Ovary (tissue), 9 donors: ENCODE results near the gene TFF3. TPM values are rescaled to one million over a fixed set of nuclear protein-coding genes. Genes with fewer than 3 reads are reported as not detected.

Experiments used
- DNase-seq, 5 donors: peaks; one replicate each; pipeline ENCODE4 v3.0.0-alpha.2; 2019 to 2020
- H3K27ac ChIP-seq, 2 donors: fragments of 200-600 bp; one replicate each; pipeline versions ENCODE4 v1.5.1 to v1.8.0; 2019 to 2022
- H3K27me3 ChIP-seq: fragments of 200-600 bp; one replicate; pipeline ENCODE4 v1.8.0; 2022
- H3K36me3 ChIP-seq: fragments of 200-600 bp; sonication (generic); one replicate; pipeline ENCODE4 v1.5.1; 2019
- H3K4me1 ChIP-seq: one replicate; pipeline ENCODE4 v1.8.1; 2013; ENCODE audit warnings: mild to moderate bottlenecking, moderate library complexity; ENCODE audit not compliant: insufficient read depth
- H3K4me3 ChIP-seq: fragments of 200-600 bp; sonication (generic); one replicate; pipeline ENCODE4 v1.5.1; 2017
- H3K9me3 ChIP-seq, 2 donors: fragments of 200-600 bp in 1 of 2; sonication (generic) in 1 of 2; one replicate each; pipeline versions ENCODE4 v1.5.1 to v1.8.1; 2013 to 2019; ENCODE audit warnings: mild to moderate bottlenecking in 1 of 2, moderate library complexity in 1 of 2
- EP300 ChIP-seq: sonication (generic); formaldehyde crosslinking; IDR thresholded peaks from one replicate; pipeline ENCODE4 v1.6.1; 2017; ENCODE audit warnings: antibody characterized with exemption
- POLR2A ChIP-seq: fragments of 450-650 bp; IDR thresholded peaks from one replicate; pipeline ENCODE4 v1.6.1; 2017; ENCODE audit warnings: antibody characterized with exemption, mild to moderate bottlenecking, moderate library complexity
- WGBS, 3 donors: extraction: QIAGEN DNeasy Blood & Tissue Kit in 1 of 3; methylation state at CpG; one replicate each; pipeline versions ENCODE4 v1.1.5 to v1.1.7; 2013 to 2017; 5-methylcytosine and 5-hydroxymethylcytosine counted together
- intact Hi-C, 4 donors: fragments of 100-400 bp; cut with DNase I; formaldehyde crosslinking; loops; one replicate each; pipeline versions ENCODE4 v1.11.0 to v1.15.1; 2022 to 2023
- polyA plus RNA-seq, 2 donors: library from polyadenylated mRNA; stranded (reverse); fragments of 200-250 nt in 1 of 2; fragments of 350-450 nt in 1 of 2; fragmentation: Illumina TruSeq in 1 of 2; extraction: RNeasy Lipid Tissue Mini Kit (QIAGEN cat#74804) in 1 of 2; gene quantifications; one replicate each; pipeline ENCODE4 v1.2.3, GENCODE V29; 2013 to 2014
- total RNA-seq, 7 donors: library from RNA; depleted of rRNA in 2 of 7; stranded (reverse); fragments of >200 nt in 2 of 7; fragmentation: NEBNext Ultra II Directional in 3 of 7; extraction: Animal tissue kit (Norgen Biotek cat#: 25700) in 3 of 7; gene quantifications; one replicate each; pipeline versions ENCODE4 v1.1.0 to v1.2.4, GENCODE V29; 2016 to 2023
- TF ChIP-seq, protein P1 (sequence below), 3 donors: fragments of 450-650 bp in 2 of 3; fragments of 200-600 bp in 1 of 3; IDR thresholded peaks; one replicate each; pipeline versions ENCODE4 v1.5.1 to v1.8.0; 2016 to 2022; ENCODE audit warnings: antibody characterized with exemption in 3 of 3, mild to moderate bottlenecking in 1 of 3
- donor health status: DM: no; HTN: no; CAD: no; lungs with moderate emphysema.
- donor health status: DM: no; HTN: no; CAD: no.
- donor health status: Bipolar disorder and iron deficiency.
- donor health status: DM: yes; HTN: yes; CAD: no.
- donor health status: DM: no; HTN: no; CAD: no.
- donor health status: DM: yes; HTN: yes; CAD: no.

TFF3 gene
- total and polyA plus RNA-seq, 9 donors = 1.3 to 131 (median 11.0) TPM; not detected in 1

GRCh38 chr21:42300045-42300583, 15.1 kb downstream of the TFF3 start:
- TF ChIP-seq EP300 (no peak), POLR2A (no peak)
- TF ChIP-seq, protein P1, sequence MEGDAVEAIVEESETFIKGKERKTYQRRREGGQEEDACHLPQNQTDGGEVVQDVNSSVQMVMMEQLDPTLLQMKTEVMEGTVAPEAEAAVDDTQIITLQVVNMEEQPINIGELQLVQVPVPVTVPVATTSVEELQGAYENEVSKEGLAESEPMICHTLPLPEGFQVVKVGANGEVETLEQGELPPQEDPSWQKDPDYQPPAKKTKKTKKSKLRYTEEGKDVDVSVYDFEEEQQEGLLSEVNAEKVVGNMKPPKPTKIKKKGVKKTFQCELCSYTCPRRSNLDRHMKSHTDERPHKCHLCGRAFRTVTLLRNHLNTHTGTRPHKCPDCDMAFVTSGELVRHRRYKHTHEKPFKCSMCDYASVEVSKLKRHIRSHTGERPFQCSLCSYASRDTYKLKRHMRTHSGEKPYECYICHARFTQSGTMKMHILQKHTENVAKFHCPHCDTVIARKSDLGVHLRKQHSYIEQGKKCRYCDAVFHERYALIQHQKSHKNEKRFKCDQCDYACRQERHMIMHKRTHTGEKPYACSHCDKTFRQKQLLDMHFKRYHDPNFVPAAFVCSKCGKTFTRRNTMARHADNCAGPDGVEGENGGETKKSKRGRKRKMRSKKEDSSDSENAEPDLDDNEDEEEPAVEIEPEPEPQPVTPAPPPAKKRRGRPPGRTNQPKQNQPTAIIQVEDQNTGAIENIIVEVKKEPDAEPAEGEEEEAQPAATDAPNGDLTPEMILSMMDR (IDR thresholded peaks at IDR 0.05) = no peak
- 83 to 90% (median 85%) methylated on average over 7 of the region's 7 CpGs for WGBS, 3 donors
- intact Hi-C loops = no loop called here
- Histone ChIP-seq H3K4me1 (no peaks in the 10 kb centered on the region), H3K27ac (no peak overlapping the region), H3K36me3 (no peaks in the 10 kb centered on the region), H3K4me3 (no peak overlapping the region), H3K27me3 (no peaks in the 10 kb centered on the region), H3K9me3 (no peaks in the 10 kb centered on the region)
- no peak for DNase-seq

DNA sequence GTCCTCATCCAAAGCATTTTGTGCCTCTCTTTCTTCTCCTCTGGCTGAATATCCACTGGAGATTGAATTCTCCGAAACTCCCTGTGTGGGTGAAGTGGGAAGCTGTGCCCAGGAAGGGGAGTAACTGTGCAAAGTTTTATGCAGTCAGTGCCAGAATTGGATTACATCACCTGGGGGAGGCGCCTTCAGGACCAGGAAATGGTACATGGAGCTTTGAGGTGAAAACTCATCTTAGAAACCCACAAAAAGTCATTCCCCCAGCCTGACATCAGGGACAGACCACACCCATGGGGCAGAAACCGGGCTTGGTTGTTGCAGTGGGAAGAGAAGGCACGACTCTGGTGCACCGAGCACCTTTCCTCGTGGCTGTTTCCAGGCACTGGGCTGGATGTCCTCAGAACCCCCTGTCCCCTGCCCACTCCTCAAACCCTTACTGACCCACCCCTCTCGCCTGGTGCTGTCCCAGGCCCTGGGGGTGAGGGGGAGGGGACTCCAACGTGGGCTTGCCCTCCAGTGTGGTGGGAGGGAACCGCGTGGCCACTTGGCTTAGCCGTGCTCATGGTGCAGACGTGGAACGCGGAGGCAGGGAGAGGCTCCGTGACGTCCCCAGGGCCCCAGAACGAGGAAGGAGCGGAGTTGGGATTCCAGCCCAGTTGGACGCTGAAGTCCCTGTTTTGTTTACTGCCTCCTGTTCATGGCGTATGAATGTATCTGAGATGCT, 15.7 kb downstream of the TFF3 start:
- TF ChIP-seq EP300 = no peak
- TF ChIP-seq, protein P1 (IDR thresholded peaks at IDR 0.05) = no peak
- no peak for TF ChIP-seq POLR2A
- no peaks in the 10 kb centered on the region for H3K36me3 ChIP-seq
- no peaks in the 10 kb centered on the region for H3K9me3 ChIP-seq
- H3K27me3 ChIP-seq = no peaks in the 10 kb centered on the region
- WGBS, 3 donors = 73 to 75% (median 74%) methylated on average over 20 of the region's 20 CpGs
- no peak for DNase-seq
- no peak overlapping the region for H3K4me3 ChIP-seq
- H3K27ac ChIP-seq = no peak overlapping the region
- no peaks in the 10 kb centered on the region for H3K4me1 ChIP-seq
- intact Hi-C loops = no loop called here

DNA sequence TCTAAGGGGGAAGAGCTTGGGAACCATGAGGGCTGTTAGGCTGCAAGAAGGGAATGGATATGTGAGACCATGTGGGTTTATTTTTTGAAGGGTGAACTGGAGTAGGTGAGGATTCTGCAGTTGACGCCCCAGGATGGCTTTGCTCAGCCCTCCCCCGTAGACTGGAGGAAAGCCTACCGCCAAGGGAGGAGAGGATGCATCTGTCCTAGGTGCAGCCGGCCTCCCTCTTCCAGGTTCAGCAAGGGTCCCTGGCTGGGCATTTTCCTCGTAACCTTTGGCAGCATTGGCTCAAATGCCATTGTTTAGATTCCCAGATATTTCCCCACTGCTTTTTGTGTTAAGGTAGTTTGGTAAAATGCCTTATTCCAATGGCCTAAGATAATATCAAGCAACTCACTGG, 16.6 kb downstream of the TFF3 start:
- Histone ChIP-seq H3K27ac (no peak overlapping the region), H3K4me3 (no peak overlapping the region), H3K27me3 (no peaks in the 10 kb centered on the region), H3K36me3 (no peaks in the 10 kb centered on the region), H3K4me1 (no peaks in the 10 kb centered on the region), H3K9me3 (no peaks in the 10 kb centered on the region)
- DNase-seq = no peak
- 66 to 75% (median 70%) methylated on average over 5 of the region's 5 CpGs for WGBS, 3 donors
- intact Hi-C loops = no loop called here
- TF ChIP-seq, protein P1 (IDR thresholded peaks at IDR 0.05) = no peak
- TF ChIP-seq EP300 (no peak), POLR2A (no peak)

- DNase-seq = no peak
- no peaks in the 10 kb centered on the region for H3K27me3 ChIP-seq
- no peak overlapping the region for H3K4me3 ChIP-seq
- intact Hi-C loops = no loop called here
- TF ChIP-seq, protein P1 (IDR thresholded peaks at IDR 0.05) = no peak
- TF ChIP-seq EP300 = no peak
- no peaks in the 10 kb centered on the region for H3K36me3 ChIP-seq
- WGBS, 3 donors = 74 to 76% (median 74%) methylated on average over 6 of the region's 6 CpGs
- H3K4me1 ChIP-seq = no peaks in the 10 kb centered on the region
- H3K9me3 ChIP-seq = no peaks in the 10 kb centered on the region
- no peak overlapping the region for H3K27ac ChIP-seq
Observed at GRCh38 chr21:42298237-42298636, 17.0 kb downstream of the TFF3 start.
